ENCODE data around the gene NANOG. TPM values are rescaled to one million over a fixed set of nuclear protein-coding genes. Genes with fewer than 3 reads are reported as not detected.
"Not testable (repeated sequence)": the region's sequence is repeated elsewhere in the genome, so short reads cannot be mapped to it uniquely, and the experiment has no call there.

Gene NANOG
- total RNA-seq, 4 donors from 2014 or later, result 0.26 TPM; not detected in 3

GRCh38 chr12:7788294-7788660, 925 bp upstream of the NANOG start:
- no peaks in the 10 kb centered on the region for H3K9me3 ChIP-seq
- H3K4me1 ChIP-seq, result peaks cover 0 to 10% (median 4%) of the 10 kb centered on the region in 3 donors
- TF ChIP-seq CTCF (IDR thresholded peaks at IDR 0.05) (no peak), POLR2A (IDR thresholded peaks at IDR 0.05) (no peak)
- no peak overlapping the region for H3K4me3 ChIP-seq
- 8 to 12% methylated on average over 4 of the region's 4 CpGs for WGBS, 2 donors
- H3K36me3 ChIP-seq, result no peaks in the 10 kb centered on the region
- DNase-seq, result no peak
- H3K27ac ChIP-seq, result no peak overlapping the region
- intact Hi-C loops (cut with DNase I), result no loop called here
- H3K27me3 ChIP-seq, result peaks cover 0 to 58% (median 1%) of the 10 kb centered on the region in 4 donors

DNA sequence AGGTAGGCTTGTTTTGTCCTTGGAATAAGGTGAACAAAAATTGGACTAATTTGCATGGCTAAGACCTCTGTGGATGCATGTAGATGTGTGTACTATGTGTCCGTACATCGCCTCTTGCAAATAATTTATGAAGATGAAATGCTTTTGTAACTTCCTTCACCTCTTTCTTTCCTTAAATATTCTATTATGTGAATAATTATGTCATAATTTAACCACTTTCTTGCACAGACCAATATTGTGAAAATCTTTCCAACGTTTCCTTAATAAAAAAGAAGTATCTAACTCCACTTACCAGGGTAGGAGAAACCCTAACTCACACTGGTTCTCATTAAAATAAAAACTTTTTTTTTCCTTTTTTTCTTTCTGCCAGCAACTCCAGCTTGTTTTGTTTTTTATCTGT, 4.0 kb downstream of the NANOG start:
- no peaks in the 10 kb centered on the region for H3K36me3 ChIP-seq
- no peak overlapping the region for H3K4me3 ChIP-seq
- intact Hi-C loops (cut with DNase I), result no loop called here
- TF ChIP-seq CTCF (IDR thresholded peaks at IDR 0.05) (no peak), POLR2A (IDR thresholded peaks at IDR 0.05) (no peak)
- peaks cover 0 to 6% (median 0%) of the 10 kb centered on the region in 3 donors for H3K4me1 ChIP-seq
- peaks cover 0 to 50% (median 1%) of the 10 kb centered on the region in 4 donors for H3K27me3 ChIP-seq
- no peaks in the 10 kb centered on the region for H3K9me3 ChIP-seq
- no peak overlapping the region for H3K27ac ChIP-seq
- no peak for DNase-seq
- 58 to 64% methylated on average over 3 of the region's 3 CpGs for WGBS, 2 donors

GRCh38 chr12:7797269-7797668, 8.1 kb downstream of the NANOG start:
- intact Hi-C loops (cut with DNase I), result not testable (repeated sequence)
- WGBS, 2 donors, result 67 to 68% methylated on average over 7 of the region's 7 CpGs

GRCh38 chr12:7797698-7798398, 8.6 kb downstream of the NANOG start:
- no peak overlapping the region for H3K4me3 ChIP-seq
- DNase-seq, result no peak
- peaks cover 0 to 4% (median 0%) of the 10 kb centered on the region in 3 donors for H3K4me1 ChIP-seq
- intact Hi-C loops (cut with DNase I), result no loop called here
- peaks cover 0 to 40% (median 0%) of the 10 kb centered on the region in 4 donors for H3K27me3 ChIP-seq
- no peaks in the 10 kb centered on the region for H3K9me3 ChIP-seq
- H3K36me3 ChIP-seq, result no peaks in the 10 kb centered on the region
- WGBS, 2 donors, result 37 to 43% methylated on average over 12 of the region's 12 CpGs
- no peak overlapping the region for H3K27ac ChIP-seq
- TF ChIP-seq CTCF (IDR thresholded peaks at IDR 0.05), result no peak
- TF ChIP-seq POLR2A (IDR thresholded peaks at IDR 0.05), result no peak

More at GRCh38 chr12:7797269-7797668, 8.1 kb downstream of the NANOG start:
- H3K27me3 ChIP-seq, result peaks cover 0 to 39% (median 0%) of the 10 kb centered on the region in 4 donors
- not testable (repeated sequence) for DNase-seq, H3K27ac ChIP-seq, H3K4me3 ChIP-seq, H3K4me1 ChIP-seq, H3K36me3 ChIP-seq, H3K9me3 ChIP-seq

GRCh38 chr12:7798750-7799308, 9.6 kb downstream of the NANOG start:
- H3K27ac ChIP-seq; H3K36me3 ChIP-seq; DNase-seq; H3K4me3 ChIP-seq; intact Hi-C loops (cut with DNase I); H3K9me3 ChIP-seq; H3K4me1 ChIP-seq: not testable (repeated sequence)
- WGBS, 2 donors, result 51 to 79% methylated on average over 1 to 2 of the region's 4 CpGs
- H3K27me3 ChIP-seq, result peaks cover 0 to 40% (median 0%) of the 10 kb centered on the region in 4 donors

- no peak for TF ChIP-seq POLR2A (IDR thresholded peaks at IDR 0.05)
- TF ChIP-seq CTCF (IDR thresholded peaks at IDR 0.05), result no peak
- peaks cover 0 to 32% (median 0%) of the 10 kb centered on the region in 4 donors for H3K27me3 ChIP-seq
- no peaks in the 10 kb centered on the region for H3K36me3 ChIP-seq
- H3K27ac ChIP-seq, result no peak overlapping the region
- peaks cover 0 to 4% (median 0%) of the 10 kb centered on the region in 3 donors for H3K4me1 ChIP-seq
- H3K9me3 ChIP-seq, result no peaks in the 10 kb centered on the region
- intact Hi-C loops (cut with DNase I), result no loop called here
- H3K4me3 ChIP-seq, result no peak overlapping the region
- DNase-seq, result no peak
- 41 to 42% methylated on average over 4 of the region's 4 CpGs for WGBS, 2 donors
Observed at GRCh38 chr12:7801460-7801859, 12.3 kb downstream of the NANOG start.

DNA sequence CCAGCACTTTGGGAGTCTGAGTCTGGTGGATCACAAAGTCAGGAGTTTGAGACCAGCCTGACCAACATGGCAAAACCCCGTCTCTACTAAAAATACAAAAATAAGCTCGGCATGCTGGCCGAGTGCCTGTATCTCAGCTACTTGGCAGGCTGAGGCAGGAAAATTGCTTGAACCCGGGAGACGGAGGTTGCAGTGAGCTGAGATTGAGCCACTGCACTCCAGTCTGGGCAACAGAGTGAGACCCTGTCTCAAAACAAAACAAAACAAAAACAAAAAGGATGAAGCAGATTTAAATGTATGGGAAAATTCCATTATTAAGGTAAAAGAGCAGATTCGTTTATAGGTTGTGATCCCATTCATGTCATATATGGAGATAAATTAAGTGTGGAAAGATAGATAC, 17.1 kb downstream of the NANOG start:
- H3K36me3 ChIP-seq; H3K4me1 ChIP-seq; H3K9me3 ChIP-seq; H3K27ac ChIP-seq; DNase-seq; H3K4me3 ChIP-seq; intact Hi-C loops (cut with DNase I): not testable (repeated sequence)
- peaks cover 0 to 21% (median 0%) of the 10 kb centered on the region in 4 donors for H3K27me3 ChIP-seq
- WGBS, 2 donors, result 50 to 69% methylated on average over 6 of the region's 6 CpGs

All from esophagus squamous epithelium (tissue), 5 donors.